MM.1S (cell line): Measurements from ENCODE around the gene SCN4B.

Experiments
- EZH2 ChIP-seq: fragments of 300-600 bp; sonication (generic); optimal IDR thresholded peaks from 2 replicates; pipeline ENCODE3; 2017; ENCODE audit warnings: low read depth, mild to moderate bottlenecking, antibody characterized with exemption, low read length, mixed read lengths
- EZH2phosphoT487 ChIP-seq: fragments of 300-600 bp; sonication (generic); IDR thresholded peaks from 2 replicates; pipeline ENCODE4 v1.6.1; 2018; ENCODE audit warnings: antibody characterized with exemption, low read length
- TF ChIP-seq, protein P1 (sequence below): fragments of 300-600 bp; sonication (generic); IDR thresholded peaks from 2 replicates; pipeline ENCODE4 v1.5.1; 2016; ENCODE audit warnings: antibody characterized with exemption, low read length, mixed read lengths

DNA sequence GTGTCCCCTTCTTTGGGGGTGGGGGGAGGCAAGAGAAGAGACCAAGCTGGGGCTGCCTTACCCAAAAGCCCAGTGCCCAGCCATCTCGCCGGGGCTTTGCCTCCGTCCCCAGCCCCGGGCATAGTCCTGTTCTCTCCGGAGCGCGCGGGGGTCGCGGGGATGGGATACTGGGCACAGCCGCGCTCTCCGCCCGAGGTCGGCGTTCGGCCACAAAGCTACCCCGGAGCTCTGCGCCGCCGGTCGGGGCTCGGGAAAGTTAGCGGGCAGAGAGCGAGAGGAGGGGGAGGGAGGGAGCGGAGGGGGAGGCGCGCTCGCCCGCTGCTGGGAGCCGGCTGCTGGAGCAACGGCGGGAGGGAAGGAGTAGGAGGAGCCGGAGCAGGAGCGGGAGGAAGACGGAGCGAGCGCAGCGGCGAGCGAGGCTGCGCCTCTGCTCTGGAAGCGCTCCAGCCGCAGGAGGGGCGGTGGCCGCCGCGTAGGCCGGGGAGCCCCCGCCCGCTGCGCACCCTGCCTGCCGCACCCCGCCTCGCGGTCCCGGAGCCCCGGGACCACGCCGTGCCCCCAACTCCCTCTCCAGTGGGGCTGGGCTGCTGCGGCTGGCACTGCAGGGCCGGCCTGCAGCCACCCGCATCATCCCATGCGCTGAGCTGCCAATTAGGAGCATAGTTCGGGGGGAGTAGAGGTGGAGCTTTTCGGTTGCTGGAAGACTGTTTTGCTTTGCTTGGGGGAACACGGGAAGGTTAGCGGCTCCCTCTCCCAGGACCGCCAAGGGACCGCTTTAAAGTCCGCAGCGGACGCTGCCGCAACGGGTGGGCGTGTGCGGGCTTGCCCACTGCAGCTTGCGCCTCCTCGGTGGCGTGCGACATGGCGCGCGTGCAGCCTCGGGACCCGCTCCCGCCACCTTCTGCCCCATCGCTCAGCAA is at the start of gene SCN4B:
- TF ChIP-seq EZH2phosphoT487 (no peak), EZH2 (peak; percentile 97)
- TF ChIP-seq, protein P1, sequence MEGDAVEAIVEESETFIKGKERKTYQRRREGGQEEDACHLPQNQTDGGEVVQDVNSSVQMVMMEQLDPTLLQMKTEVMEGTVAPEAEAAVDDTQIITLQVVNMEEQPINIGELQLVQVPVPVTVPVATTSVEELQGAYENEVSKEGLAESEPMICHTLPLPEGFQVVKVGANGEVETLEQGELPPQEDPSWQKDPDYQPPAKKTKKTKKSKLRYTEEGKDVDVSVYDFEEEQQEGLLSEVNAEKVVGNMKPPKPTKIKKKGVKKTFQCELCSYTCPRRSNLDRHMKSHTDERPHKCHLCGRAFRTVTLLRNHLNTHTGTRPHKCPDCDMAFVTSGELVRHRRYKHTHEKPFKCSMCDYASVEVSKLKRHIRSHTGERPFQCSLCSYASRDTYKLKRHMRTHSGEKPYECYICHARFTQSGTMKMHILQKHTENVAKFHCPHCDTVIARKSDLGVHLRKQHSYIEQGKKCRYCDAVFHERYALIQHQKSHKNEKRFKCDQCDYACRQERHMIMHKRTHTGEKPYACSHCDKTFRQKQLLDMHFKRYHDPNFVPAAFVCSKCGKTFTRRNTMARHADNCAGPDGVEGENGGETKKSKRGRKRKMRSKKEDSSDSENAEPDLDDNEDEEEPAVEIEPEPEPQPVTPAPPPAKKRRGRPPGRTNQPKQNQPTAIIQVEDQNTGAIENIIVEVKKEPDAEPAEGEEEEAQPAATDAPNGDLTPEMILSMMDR = no peak
